Thoracic aorta (tissue), 2 donors: ENCODE results near the gene COCH. TPM values are rescaled to one million over a fixed set of nuclear protein-coding genes. Genes with fewer than 3 reads are reported as not detected.

Experiments used
- ATAC-seq: fragments of 150-250 bp; one replicate; pipeline ENCODE4 v1.8.0; 2017; ENCODE audit warnings: low read depth; ENCODE audit not compliant: insufficient number of reproducible peaks, low FRiP score
- DNase-seq: peaks from one replicate; pipeline ENCODE4 v3.0.0-alpha.2; 2020; ENCODE audit warnings: low spot score
- H3K27ac ChIP-seq, 2 donors: fragments of 200-600 bp; sonication (generic); 1 replicate in 1 of 2; 2 replicates in 1 of 2; pipeline ENCODE4 v1.5.1; 2016; ENCODE audit warnings: mild to moderate bottlenecking in 2 of 2, moderate library complexity in 2 of 2
- H3K27me3 ChIP-seq: fragments of 200-600 bp; sonication (generic); replicated peaks from 2 replicates; pipeline ENCODE4 v1.6.0; 2016; ENCODE audit warnings: mild to moderate bottlenecking; ENCODE audit not compliant: insufficient read depth
- H3K36me3 ChIP-seq: fragments of 200-600 bp; sonication (generic); one replicate; pipeline ENCODE4 v1.5.1; 2016
- H3K4me1 ChIP-seq, 2 donors: fragments of 200-600 bp; sonication (generic); 1 replicate in 1 of 2; 2 replicates in 1 of 2; pipeline versions ENCODE4 v1.5.1 to v1.6.0; 2016; ENCODE audit warnings: low read depth in 2 of 2, mild to moderate bottlenecking in 1 of 2; ENCODE audit not compliant: control insufficient read depth in 1 of 2
- H3K4me3 ChIP-seq: fragments of 200-600 bp; sonication (generic); 2 replicates; pipeline ENCODE4 v1.5.1; 2016; ENCODE audit warnings: mild to moderate bottlenecking
- H3K9me3 ChIP-seq: fragments of 200-600 bp; sonication (generic); 2 replicates; pipeline ENCODE4 v1.5.1; 2016
- CTCF ChIP-seq: fragments of 200-600 bp; sonication (generic); IDR thresholded peaks from one replicate; pipeline ENCODE4 v1.5.1; 2019; ENCODE audit warnings: antibody characterized with exemption
- total RNA-seq, 2 donors: library from RNA; depleted of rRNA; stranded (reverse); fragments of >200 nt; gene quantifications; one replicate each; pipeline versions ENCODE4 v1.1.0 to v1.2.3, GENCODE V29; 2016

COCH gene
- total RNA-seq, 2 donors from 2014 or later: 1.5 to 9.9 TPM

GRCh38 chr14:30840086-30840779 is 34.1 kb upstream of the COCH start:
- ATAC-seq (no peak), DNase-seq (no peak)
- Histone ChIP-seq H3K27ac (no peak overlapping the region), H3K4me3 (no peak overlapping the region), H3K4me1 (no peaks in the 10 kb centered on the region), H3K36me3 (no peaks in the 10 kb centered on the region), H3K9me3 (no peaks in the 10 kb centered on the region), H3K27me3 (no peaks in the 10 kb centered on the region)
- TF ChIP-seq CTCF: no peak

GRCh38 chr14:30842431-30842830 is 31.9 kb upstream of the COCH start:
- Histone ChIP-seq H3K27ac (no peak overlapping the region), H3K27me3 (no peaks in the 10 kb centered on the region), H3K4me1 (no peaks in the 10 kb centered on the region), H3K36me3 (no peaks in the 10 kb centered on the region), H3K9me3 (no peaks in the 10 kb centered on the region), H3K4me3 (no peak overlapping the region)
- TF ChIP-seq CTCF: no peak
- no peak for DNase-seq
- no peak for ATAC-seq

- no peak for TF ChIP-seq CTCF
- no peaks in the 10 kb centered on the region for H3K9me3 ChIP-seq
- no peaks in the 10 kb centered on the region for H3K4me1 ChIP-seq
- no peak overlapping the region for H3K4me3 ChIP-seq
- no peaks in the 10 kb centered on the region for H3K27me3 ChIP-seq
- H3K36me3 ChIP-seq: no peaks in the 10 kb centered on the region
- DNase-seq (no peak), ATAC-seq (no peak)
- no peak overlapping the region for H3K27ac ChIP-seq
Measured at GRCh38 chr14:30848449-30849240, 25.7 kb upstream of the COCH start.

GRCh38 chr14:30849354-30849753 is 25.0 kb upstream of the COCH start:
- no peak for TF ChIP-seq CTCF
- ATAC-seq: no peak
- Histone ChIP-seq H3K27me3 (no peaks in the 10 kb centered on the region), H3K9me3 (no peaks in the 10 kb centered on the region), H3K27ac (no peak overlapping the region), H3K4me1 (no peaks in the 10 kb centered on the region), H3K36me3 (no peaks in the 10 kb centered on the region), H3K4me3 (no peak overlapping the region)
- no peak for DNase-seq

GRCh38 chr14:30849983-30850382 is 24.4 kb upstream of the COCH start:
- no peaks in the 10 kb centered on the region for H3K4me1 ChIP-seq
- no peak overlapping the region for H3K27ac ChIP-seq
- no peak for TF ChIP-seq CTCF
- H3K4me3 ChIP-seq: no peak overlapping the region
- DNase-seq (no peak), ATAC-seq (no peak)
- no peaks in the 10 kb centered on the region for H3K9me3 ChIP-seq
- H3K36me3 ChIP-seq: no peaks in the 10 kb centered on the region
- no peaks in the 10 kb centered on the region for H3K27me3 ChIP-seq
